Measurements from ENCODE around the gene ARAP3. TPM values are rescaled to one million over a fixed set of nuclear protein-coding genes. Genes with fewer than 3 reads are reported as not detected.
A peak's percentile ranks its signal among the peaks of the same experiment; 100 is the strongest.

Gene ARAP3
- total RNA-seq, 1 donor from 2014 or later, result 239 TPM

GRCh38 chr5:141657937-141658545 lies 24.0 kb downstream of the ARAP3 start:
- H3K27ac Mint-ChIP-seq (ENCODE audit: unreplicated experiment), result no peak overlapping the region
- peaks cover 80% of the 10 kb centered on the region for H3K36me3 Mint-ChIP-seq (ENCODE audit: low read depth, unreplicated experiment)
- TF ChIP-seq CTCF (IDR thresholded peaks at IDR 0.05; ENCODE audit: unreplicated experiment), result no peak
- peaks cover 14% of the 10 kb centered on the region for H3K4me1 Mint-ChIP-seq (ENCODE audit: unreplicated experiment)
- no peak for DNase-seq (ENCODE audit: low spot score)
- no peaks in the 10 kb centered on the region for H3K9me3 Mint-ChIP-seq (ENCODE audit: unreplicated experiment)
- H3K27me3 Mint-ChIP-seq (ENCODE audit: unreplicated experiment), result peaks cover 19% of the 10 kb centered on the region
- H3K4me3 Mint-ChIP-seq (ENCODE audit: unreplicated experiment), result peak overlapping the region; percentile 70

- peaks cover 83% of the 10 kb centered on the region for H3K36me3 Mint-ChIP-seq (ENCODE audit: low read depth, unreplicated experiment)
These were observed 24.6 kb downstream of the ARAP3 start for GRCh38 chr5:141657404-141657803.

GRCh38 chr5:141656396-141656795 lies 25.6 kb downstream of the ARAP3 start:
- Mint-ChIP-seq H3K4me3 (ENCODE audit: unreplicated experiment) (peak overlapping the region; percentile 84), H3K27ac (ENCODE audit: unreplicated experiment) (no peak overlapping the region), H3K27me3 (ENCODE audit: unreplicated experiment) (peaks cover 21% of the 10 kb centered on the region), H3K9me3 (ENCODE audit: unreplicated experiment) (no peaks in the 10 kb centered on the region), H3K4me1 (ENCODE audit: unreplicated experiment) (peaks cover 25% of the 10 kb centered on the region), H3K36me3 (ENCODE audit: low read depth, unreplicated experiment) (peaks cover 81% of the 10 kb centered on the region)
- DNase-seq (ENCODE audit: low spot score), result no peak
- TF ChIP-seq CTCF (IDR thresholded peaks at IDR 0.05; ENCODE audit: unreplicated experiment), result no peak

More at GRCh38 chr5:141657404-141657803, 24.6 kb downstream of the ARAP3 start:
- TF ChIP-seq CTCF (IDR thresholded peaks at IDR 0.05; ENCODE audit: unreplicated experiment), result no peak
- H3K27me3 Mint-ChIP-seq (ENCODE audit: unreplicated experiment), result peaks cover 21% of the 10 kb centered on the region
- no peaks in the 10 kb centered on the region for H3K9me3 Mint-ChIP-seq (ENCODE audit: unreplicated experiment)
- H3K4me3 Mint-ChIP-seq (ENCODE audit: unreplicated experiment), result peak overlapping the region; percentile 70
- peaks cover 18% of the 10 kb centered on the region for H3K4me1 Mint-ChIP-seq (ENCODE audit: unreplicated experiment)
- no peak overlapping the region for H3K27ac Mint-ChIP-seq (ENCODE audit: unreplicated experiment)
- DNase-seq (ENCODE audit: low spot score), result no peak

GRCh38 chr5:141655020-141655419 lies 27.0 kb downstream of the ARAP3 start:
- H3K36me3 Mint-ChIP-seq (ENCODE audit: low read depth, unreplicated experiment), result peaks cover 75% of the 10 kb centered on the region
- peaks cover 26% of the 10 kb centered on the region for H3K4me1 Mint-ChIP-seq (ENCODE audit: unreplicated experiment)
- H3K27me3 Mint-ChIP-seq (ENCODE audit: unreplicated experiment), result peaks cover 22% of the 10 kb centered on the region
- H3K27ac Mint-ChIP-seq (ENCODE audit: unreplicated experiment), result no peak overlapping the region
- H3K4me3 Mint-ChIP-seq (ENCODE audit: unreplicated experiment), result peak overlapping the region; percentile 56
- no peaks in the 10 kb centered on the region for H3K9me3 Mint-ChIP-seq (ENCODE audit: unreplicated experiment)
- TF ChIP-seq CTCF (IDR thresholded peaks at IDR 0.05; ENCODE audit: unreplicated experiment), result no peak
- no peak for DNase-seq (ENCODE audit: low spot score)

- H3K36me3 Mint-ChIP-seq (ENCODE audit: low read depth, unreplicated experiment), result peaks cover 73% of the 10 kb centered on the region
- peaks cover 25% of the 10 kb centered on the region for H3K4me1 Mint-ChIP-seq (ENCODE audit: unreplicated experiment)
- TF ChIP-seq CTCF (IDR thresholded peaks at IDR 0.05; ENCODE audit: unreplicated experiment), result no peak
- H3K27me3 Mint-ChIP-seq (ENCODE audit: unreplicated experiment), result peaks cover 26% of the 10 kb centered on the region
- no peaks in the 10 kb centered on the region for H3K9me3 Mint-ChIP-seq (ENCODE audit: unreplicated experiment)
- H3K27ac Mint-ChIP-seq (ENCODE audit: unreplicated experiment), result no peak overlapping the region
- no peak for DNase-seq (ENCODE audit: low spot score)
- no peak overlapping the region for H3K4me3 Mint-ChIP-seq (ENCODE audit: unreplicated experiment)
These were observed 27.7 kb downstream of the ARAP3 start for GRCh38 chr5:141654298-141654697.

Measured in endothelial cell (in vitro differentiated cells).